CD14-positive monocyte (primary cell): ENCODE measurements around the gene C10orf71. TPM values are rescaled to one million over a fixed set of nuclear protein-coding genes. Genes with fewer than 3 reads are reported as not detected.

Experiments
- DNase-seq, 3 donors: peaks; one replicate each; pipeline ENCODE4 v3.0.0-alpha.2; 2011 to 2022
- H2AFZ ChIP-seq: 2 replicates; pipeline ENCODE4 v1.6.0; 2012; ENCODE audit warnings: mild to moderate bottlenecking, low read depth, low read length, inconsistent platforms; ENCODE audit not compliant: insufficient read depth, poor library complexity, severe bottlenecking
- H3K27ac ChIP-seq, 2 donors: 1 replicate in 1 of 2; 2 replicates in 1 of 2; pipeline ENCODE4 v1.5.1; 2012 to 2013; ENCODE audit warnings: low read length in 2 of 2, control low read depth in 1 of 2, inconsistent platforms in 1 of 2, low read depth in 1 of 2, mild to moderate bottlenecking in 1 of 2
- H3K27me3 ChIP-seq, 2 donors: one replicate each; pipeline versions ENCODE4 v1.6.0 to v1.6.1; 2011 to 2013; ENCODE audit warnings: low read length in 2 of 2; ENCODE audit not compliant: control insufficient read depth in 2 of 2, insufficient read depth in 2 of 2
- H3K36me3 ChIP-seq, 2 donors: replicated peaks in 1 of 2; 1 replicate in 1 of 2; 2 replicates in 1 of 2; pipeline versions ENCODE4 v1.5.1 to v1.6.1; 2012 to 2013; ENCODE audit warnings: low read length in 2 of 2, control low read depth in 1 of 2, inconsistent platforms in 1 of 2, mild to moderate bottlenecking in 1 of 2; ENCODE audit not compliant: insufficient read depth in 2 of 2, control insufficient read depth in 1 of 2
- H3K4me1 ChIP-seq, 2 donors: 1 replicate in 1 of 2; 2 replicates in 1 of 2; pipeline versions ENCODE4 v1.5.1 to v1.6.1; 2012 to 2013; ENCODE audit warnings: low read length in 2 of 2, control low read depth in 1 of 2, inconsistent platforms in 1 of 2, mild to moderate bottlenecking in 1 of 2, moderate library complexity in 1 of 2; ENCODE audit not compliant: insufficient read depth in 2 of 2, control insufficient read depth in 1 of 2
- H3K4me2 ChIP-seq: replicated peaks from 2 replicates; pipeline ENCODE3; 2012; ENCODE audit warnings: low read length, moderate library complexity, mild to moderate bottlenecking; ENCODE audit not compliant: poor library complexity, severe bottlenecking; ENCODE audit errors: extremely low read depth
- H3K4me3 ChIP-seq, 3 experiments: fragments of 200-600 bp in 1 of 3; sonication (generic) in 1 of 3; replicated peaks in 1 of 3; 1 replicate in 2 of 3; 2 replicates in 1 of 3; pipeline ENCODE4 v1.5.1; 2011 to 2013; ENCODE audit warnings: low read length in 3 of 3, mild to moderate bottlenecking in 3 of 3, control low read depth in 2 of 3, low read depth in 2 of 3, inconsistent platforms in 1 of 3, moderate library complexity in 1 of 3
- H3K79me2 ChIP-seq: 2 replicates; pipeline ENCODE4 v1.6.0; 2012; ENCODE audit warnings: mild to moderate bottlenecking, control low read depth, inconsistent platforms, low read length, moderate library complexity; ENCODE audit not compliant: insufficient read depth
- H3K9ac ChIP-seq: 2 replicates; pipeline ENCODE4 v1.6.0; 2017; ENCODE audit warnings: low read length, mild to moderate bottlenecking; ENCODE audit not compliant: insufficient read depth, poor library complexity, severe bottlenecking
- H3K9me3 ChIP-seq, 2 donors: replicated peaks in 1 of 2; 1 replicate in 1 of 2; 2 replicates in 1 of 2; pipeline versions ENCODE4 v1.5.1 to v1.6.1; 2012 to 2013; ENCODE audit warnings: low read length in 2 of 2, control low read depth in 1 of 2; ENCODE audit not compliant: control insufficient read depth in 1 of 2, insufficient read depth in 1 of 2
- H4K20me1 ChIP-seq: 2 replicates; pipeline ENCODE4 v1.6.0; 2012; ENCODE audit warnings: mild to moderate bottlenecking, low read length, control low read depth, moderate library complexity; ENCODE audit not compliant: insufficient read depth
- H3K27ac Mint-ChIP-seq, 7 donors: one replicate each; pipeline ENCODE4 v1.8.0; 2020; ENCODE audit warnings: mild to moderate bottlenecking in 7 of 7, mixed read lengths in 7 of 7, moderate library complexity in 6 of 7, inconsistent platforms in 2 of 7
- H3K27me3 Mint-ChIP-seq, 3 donors: one replicate each; pipeline ENCODE4 v1.8.0; 2021 to 2022; ENCODE audit warnings: low read depth in 3 of 3, mild to moderate bottlenecking in 3 of 3, mixed read lengths in 3 of 3, moderate library complexity in 3 of 3, inconsistent platforms in 1 of 3
- H3K36me3 Mint-ChIP-seq, 2 donors: one replicate each; pipeline ENCODE4 v1.8.0; 2020; ENCODE audit warnings: mixed read lengths in 2 of 2, inconsistent platforms in 1 of 2, mild to moderate bottlenecking in 1 of 2
- H3K4me1 Mint-ChIP-seq: one replicate; pipeline ENCODE4 v1.8.0; 2020; ENCODE audit warnings: mild to moderate bottlenecking, mixed read lengths
- H3K4me3 Mint-ChIP-seq, 2 donors: one replicate each; pipeline ENCODE4 v1.8.0; 2020; ENCODE audit warnings: mild to moderate bottlenecking in 2 of 2, mixed read lengths in 2 of 2, moderate library complexity in 1 of 2
- H3K9me3 Mint-ChIP-seq, 7 donors: one replicate each; pipeline ENCODE4 v1.8.0; 2020 to 2022; ENCODE audit warnings: mixed read lengths in 7 of 7, mild to moderate bottlenecking in 6 of 7, moderate library complexity in 6 of 7, inconsistent platforms in 2 of 7
- WGBS: methylation state at CpG from one replicate; pipeline ENCODE4 v1.1.5; 2013; ENCODE audit warnings: missing lambda C conversion rate; ENCODE audit not compliant: insufficient coverage; 5-methylcytosine and 5-hydroxymethylcytosine counted together
- intact Hi-C, 2 donors: fragments of 100-400 bp; cut with micrococcal nuclease; formaldehyde crosslinking; loops; one replicate each; pipeline versions ENCODE4 v1.15.0 to v1.15.1; 2023
- polyA plus RNA-seq, 3 donors: library from polyadenylated mRNA; depleted of rRNA in 1 of 3; unstranded in 2 of 3; stranded (reverse) in 1 of 3; fragments of 300-500 nt in 2 of 3; fragments of >200 nt in 1 of 3; fragmentation: Illumina TruSeq in 2 of 3; gene quantifications; 1 replicate in 2 of 3; 2 replicates in 1 of 3; pipeline ENCODE4 v1.2.3, GENCODE V29; 2012 to 2021
- TF ChIP-seq, protein P1 (sequence below): fragments of 200-600 bp; IDR thresholded peaks from one replicate; pipeline ENCODE4 v1.8.0; 2022; ENCODE audit warnings: antibody characterized with exemption, mild to moderate bottlenecking

C10orf71 gene
- polyA plus RNA-seq, 3 donors = not detected

DNA sequence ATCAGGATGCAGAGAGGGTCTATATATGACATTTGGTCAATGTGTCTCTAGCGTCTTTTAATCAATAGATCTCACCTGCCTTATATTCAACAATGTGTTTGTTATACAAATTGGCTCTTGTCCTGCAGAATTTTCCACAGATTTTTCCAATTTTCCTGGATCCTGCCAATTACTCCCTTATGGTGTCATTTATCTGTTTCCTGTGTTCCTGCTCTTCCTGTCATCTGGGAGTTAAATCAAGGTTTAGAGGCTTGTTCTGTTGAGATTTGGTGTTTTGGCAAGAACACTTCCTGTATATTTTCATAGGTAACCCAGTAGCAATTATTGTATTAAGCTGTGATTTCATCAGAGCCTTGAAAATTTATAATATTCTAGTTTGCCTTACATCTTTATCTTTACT lies 8.8 kb upstream of the C10orf71 start:
- Histone ChIP-seq H2AFZ (no peak overlapping the region), H3K27me3 (no peaks in the 10 kb centered on the region), H3K36me3 (no peaks in the 10 kb centered on the region), H4K20me1 (no peaks in the 10 kb centered on the region), H3K79me2 (no peaks in the 10 kb centered on the region), H3K4me2 (no peak overlapping the region), H3K9me3 (no peaks in the 10 kb centered on the region), H3K4me3 (no peak overlapping the region), H3K27ac (no peak overlapping the region), H3K9ac (no peak overlapping the region), H3K4me1 (peaks cover 22 to 27% of the 10 kb centered on the region in 2 donors)
- intact Hi-C loops = no loop called here
- no CpG with 5 or more reads among the region's 1 CpG for WGBS
- peaks cover 23% of the 10 kb centered on the region for H3K4me1 Mint-ChIP-seq
- no peak overlapping the region for H3K27ac Mint-ChIP-seq
- peaks cover 0 to 4% (median under 1%) of the 10 kb centered on the region in 7 donors for H3K9me3 Mint-ChIP-seq
- TF ChIP-seq, protein P1, sequence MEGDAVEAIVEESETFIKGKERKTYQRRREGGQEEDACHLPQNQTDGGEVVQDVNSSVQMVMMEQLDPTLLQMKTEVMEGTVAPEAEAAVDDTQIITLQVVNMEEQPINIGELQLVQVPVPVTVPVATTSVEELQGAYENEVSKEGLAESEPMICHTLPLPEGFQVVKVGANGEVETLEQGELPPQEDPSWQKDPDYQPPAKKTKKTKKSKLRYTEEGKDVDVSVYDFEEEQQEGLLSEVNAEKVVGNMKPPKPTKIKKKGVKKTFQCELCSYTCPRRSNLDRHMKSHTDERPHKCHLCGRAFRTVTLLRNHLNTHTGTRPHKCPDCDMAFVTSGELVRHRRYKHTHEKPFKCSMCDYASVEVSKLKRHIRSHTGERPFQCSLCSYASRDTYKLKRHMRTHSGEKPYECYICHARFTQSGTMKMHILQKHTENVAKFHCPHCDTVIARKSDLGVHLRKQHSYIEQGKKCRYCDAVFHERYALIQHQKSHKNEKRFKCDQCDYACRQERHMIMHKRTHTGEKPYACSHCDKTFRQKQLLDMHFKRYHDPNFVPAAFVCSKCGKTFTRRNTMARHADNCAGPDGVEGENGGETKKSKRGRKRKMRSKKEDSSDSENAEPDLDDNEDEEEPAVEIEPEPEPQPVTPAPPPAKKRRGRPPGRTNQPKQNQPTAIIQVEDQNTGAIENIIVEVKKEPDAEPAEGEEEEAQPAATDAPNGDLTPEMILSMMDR = no peak
- peaks cover 0 to 6% (median 5%) of the 10 kb centered on the region in 3 donors for H3K27me3 Mint-ChIP-seq
- no peak overlapping the region for H3K4me3 Mint-ChIP-seq
- no peaks in the 10 kb centered on the region for H3K36me3 Mint-ChIP-seq
- no peak for DNase-seq

DNA sequence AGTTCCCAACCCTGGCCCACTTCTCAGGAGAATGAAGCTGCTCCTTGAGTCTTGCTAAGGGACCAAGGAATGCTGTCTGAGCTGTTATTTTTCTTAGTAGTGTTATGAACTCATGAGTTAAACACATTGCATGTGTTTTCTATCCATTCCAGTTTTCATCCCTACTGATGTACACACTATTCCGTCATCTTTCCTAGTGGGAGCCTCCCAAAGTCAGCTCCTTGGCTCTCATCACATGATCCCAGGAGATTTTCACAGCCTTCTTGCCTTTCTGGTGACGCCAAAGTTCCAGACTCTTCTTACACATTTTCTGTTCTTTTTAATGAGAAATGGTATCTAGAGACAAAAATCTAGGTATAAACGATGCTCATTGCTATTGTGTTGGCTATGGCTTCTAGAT lies 8.4 kb upstream of the C10orf71 start:
- no peak overlapping the region for H3K27ac Mint-ChIP-seq

More for the DNA sequence above, 8.4 kb upstream of the C10orf71 start:
- H3K4me1 ChIP-seq = peaks cover 20 to 24% of the 10 kb centered on the region in 2 donors
- Mint-ChIP-seq H3K4me1 (peaks cover 19% of the 10 kb centered on the region), H3K4me3 (no peak overlapping the region), H3K27me3 (peaks cover 0 to 6% (median 5%) of the 10 kb centered on the region in 3 donors), H3K36me3 (no peaks in the 10 kb centered on the region), H3K9me3 (peaks cover 0 to 2% (median 0%) of the 10 kb centered on the region in 7 donors)
- no peaks in the 10 kb centered on the region for H3K9me3 ChIP-seq
- no peaks in the 10 kb centered on the region for H3K27me3 ChIP-seq
- no peaks in the 10 kb centered on the region for H3K36me3 ChIP-seq
- 67% methylated on average over 1 of the region's 3 CpGs for WGBS
- H3K4me3 ChIP-seq = no peak overlapping the region
- no peak overlapping the region for H3K27ac ChIP-seq
- no peak overlapping the region for H3K9ac ChIP-seq
- H3K79me2 ChIP-seq = no peaks in the 10 kb centered on the region
- intact Hi-C loops = no loop called here
- H4K20me1 ChIP-seq = no peaks in the 10 kb centered on the region
- H2AFZ ChIP-seq = no peak overlapping the region
- DNase-seq = no peak
- no peak overlapping the region for H3K4me2 ChIP-seq
- TF ChIP-seq, protein P1 = no peak
